GM19240 (cell line): Measurements from ENCODE around the gene GPR155.
"Not testable (repeated sequence)": the region's sequence is repeated elsewhere in the genome, so short reads cannot be mapped to it uniquely, and the experiment has no call there.

ENCODE experiments used
- DNase-seq: peaks from one replicate; pipeline ENCODE4 v3.0.0; 2011; ENCODE audit warnings: low spot score; ENCODE audit not compliant: insufficient read length

The GPR155 gene

GRCh38 chr2:174439323-174439722, 47.5 kb downstream of the GPR155 start:
- no peak for DNase-seq

GRCh38 chr2:174438146-174438886, 48.5 kb downstream of the GPR155 start:
- no peak for DNase-seq

GRCh38 chr2:174436351-174436750, 50.5 kb downstream of the GPR155 start:
- no peak for DNase-seq

GRCh38 chr2:174431902-174432301, 54.9 kb downstream of the GPR155 start:
- no peak for DNase-seq

GRCh38 chr2:174430066-174430465, 56.8 kb downstream of the GPR155 start:
- no peak for DNase-seq

GRCh38 chr2:174428214-174428613, 58.6 kb downstream of the GPR155 start:
- no peak for DNase-seq

- no peak for DNase-seq
Measured at GRCh38 chr2:174412256-174412655, 74.6 kb downstream of the GPR155 start.

- DNase-seq = not testable (repeated sequence)
Measured at GRCh38 chr2:174410039-174410438, 76.8 kb downstream of the GPR155 start.

- no peak for DNase-seq
Measured at GRCh38 chr2:174403628-174404027, 83.2 kb downstream of the GPR155 start.

- DNase-seq = no peak
Measured at GRCh38 chr2:174400853-174401252, 86.0 kb downstream of the GPR155 start.

GRCh38 chr2:174399171-174399570, 87.7 kb downstream of the GPR155 start:
- DNase-seq = no peak

GRCh38 chr2:174397773-174398172, 89.1 kb downstream of the GPR155 start:
- DNase-seq = no peak

GRCh38 chr2:174395969-174396630, 90.7 kb downstream of the GPR155 start:
- no peak for DNase-seq

- peak; percentile 74 for DNase-seq
Measured at GRCh38 chr2:174395284-174395968, 91.4 kb downstream of the GPR155 start, which contains the start of gene SCRN3. Gene SCRN3, plus strand, starts transcription at chr2:174395730. Its CDS starts 2,554 bp downstream, at chr2:174398284.

GRCh38 chr2:174392706-174393105, 94.1 kb downstream of the GPR155 start:
- DNase-seq = no peak

- DNase-seq = not testable (repeated sequence)
Measured at GRCh38 chr2:174390303-174390702, 96.5 kb downstream of the GPR155 start.

- DNase-seq = no peak
Measured at GRCh38 chr2:174389542-174389941, 97.3 kb downstream of the GPR155 start.

GRCh38 chr2:174388706-174389105, 98.1 kb downstream of the GPR155 start:
- not testable (repeated sequence) for DNase-seq

- DNase-seq = no peak
Measured at GRCh38 chr2:174385201-174385600, 101.6 kb downstream of the GPR155 start.

- no peak for DNase-seq
Measured at GRCh38 chr2:174383796-174384195, 103.0 kb downstream of the GPR155 start.
